Ishikawa (cell line): ENCODE data around the gene INHBB.

Experiments used
- EP300 ChIP-seq: IDR thresholded peaks from 2 replicates; pipeline ENCODE4 v1.6.1; 2012; ENCODE audit warnings: borderline replicate concordance
- FOXM1 ChIP-seq: IDR thresholded peaks from 2 replicates; pipeline ENCODE4 v1.6.1; 2012; ENCODE audit warnings: low read depth, borderline replicate concordance
- RAD21 ChIP-seq: IDR thresholded peaks from 2 replicates; pipeline ENCODE4 v1.6.1; 2012; ENCODE audit warnings: low read depth
- TCF12 ChIP-seq: IDR thresholded peaks from 2 replicates; pipeline ENCODE4 v1.6.1; 2012; ENCODE audit warnings: low read depth
- YY1 ChIP-seq: IDR thresholded peaks from 2 replicates; pipeline ENCODE4 v1.6.1; 2012; ENCODE audit warnings: low read depth

GRCh38 chr2:120320318-120320851 lies 25.6 kb upstream of the INHBB start:
- TF ChIP-seq YY1: no peak
- no peak for TF ChIP-seq EP300
- TF ChIP-seq RAD21: no peak
- no peak for TF ChIP-seq TCF12
- no peak for TF ChIP-seq FOXM1
